K562 (cell line): ENCODE measurements around the gene DNAJB13. TPM values are rescaled to one million over a fixed set of nuclear protein-coding genes. Genes with fewer than 3 reads are reported as not detected.

Source experiments
- ATAC-seq: fragments of 200-7000 bp; cut with Tn5 transposase; 3 replicates; pipeline ENCODE4 v1.9.1; 2020; ENCODE audit warnings: moderate library complexity
- BruUV-seq: library from RNA; stranded (reverse); fragments of 400-500 nt; replicated peaks from 2 replicates; lab custom pipeline; 2021; lab: Mats Ljungman, UMichigan
- CTCF ChIA-PET: fragments of 300-600 bp; formaldehyde crosslinking; extraction: SDS; loops from one replicate; lab custom pipeline; 2021; ENCODE audit warnings: low intra/inter-chr PET ratio; lab: Yijun Ruan, JAX
- POLR2A ChIA-PET: fragments of 300-600, 350-650 bp; sonication (Branson Sonifier 250); formaldehyde crosslinking; extraction: SDS; loops from one replicate; lab custom pipeline; 2021; ENCODE audit warnings: antibody characterized with exemption, inconsistent platforms; lab: Yijun Ruan, JAX
- DNase-seq, 4 experiments: peaks; one replicate each; pipeline versions ENCODE4 v3.0.0 to v3.0.0-alpha.2; 2011 to 2018; ENCODE audit warnings: low spot score in 3 of 4, mixed read lengths in 3 of 4; ENCODE audit errors: extremely low read depth in 1 of 4
- FAIRE-seq: peaks from 2 replicates; lab custom pipeline; 2011; peaks lifted over from hg19 to GRCh38; lab: Jason Lieb, UNC
- H2AFZ ChIP-seq: 2 replicates; pipeline ENCODE4 v1.6.0; 2011; ENCODE audit warnings: low read depth, low read length, control low read depth, inconsistent platforms
- H3K27ac ChIP-seq: fragments of 200-600 bp; 3 replicates; pipeline ENCODE4 v1.8.0; 2011; ENCODE audit warnings: low read depth, mild to moderate bottlenecking, control low read depth, inconsistent platforms, low read length, moderate library complexity, mixed read lengths; ENCODE audit errors: extremely low read depth
- H3K27me3 ChIP-seq, 2 experiments: fragments of 300-600 bp in 1 of 2; 2 replicates in 1 of 2; 3 replicates in 1 of 2; pipeline versions ENCODE4 v1.6.0 to v1.8.0; 2011; ENCODE audit warnings: inconsistent platforms in 2 of 2, low read length in 2 of 2, mild to moderate bottlenecking in 1 of 2, mixed read lengths in 1 of 2, moderate library complexity in 1 of 2; ENCODE audit not compliant: control insufficient read depth in 2 of 2, insufficient read depth in 2 of 2
- H3K36me3 ChIP-seq: fragments of 300-600 bp; 3 replicates; pipeline ENCODE4 v1.8.0; 2011; ENCODE audit warnings: mild to moderate bottlenecking, low read length, inconsistent platforms; ENCODE audit not compliant: control insufficient read depth, insufficient read depth
- H3K4me1 ChIP-seq, 2 experiments: fragments of 200-600 bp in 1 of 2; replicated peaks in 1 of 2; 2 replicates in 1 of 2; 3 replicates in 1 of 2; pipeline versions ENCODE4 v1.5.1 to v1.8.0; 2011; ENCODE audit warnings: inconsistent platforms in 2 of 2, low read length in 2 of 2, mild to moderate bottlenecking in 1 of 2, mixed read lengths in 1 of 2, moderate library complexity in 1 of 2; ENCODE audit not compliant: control insufficient read depth in 2 of 2, insufficient read depth in 2 of 2
- H3K4me2 ChIP-seq: 2 replicates; pipeline ENCODE4 v1.6.1; 2011; ENCODE audit warnings: low read length, control low read depth, inconsistent platforms, mixed read lengths; ENCODE audit not compliant: insufficient read depth
- H3K4me3 ChIP-seq: fragments of 200-600 bp; sonication (generic), shearing (Covaris generic); 2 replicates; pipeline ENCODE4 v1.5.1; 2016; ENCODE audit warnings: control low read depth, inconsistent platforms
- H3K79me2 ChIP-seq: fragments of 200-600 bp; 3 replicates; pipeline ENCODE4 v1.8.0; 2011; ENCODE audit warnings: low read length, inconsistent platforms; ENCODE audit not compliant: control insufficient read depth, insufficient read depth
- H3K9ac ChIP-seq, 2 experiments: 2 replicates each; pipeline versions ENCODE4 v1.6.0 to v1.6.1; 2011; ENCODE audit warnings: low read depth in 2 of 2, low read length in 2 of 2, control low read depth in 1 of 2, inconsistent platforms in 1 of 2, mild to moderate bottlenecking in 1 of 2, mixed read lengths in 1 of 2; ENCODE audit not compliant: insufficient read depth in 1 of 2
- H3K9me1 ChIP-seq: one replicate; pipeline ENCODE4 v1.6.0; 2011; ENCODE audit warnings: inconsistent platforms, mild to moderate bottlenecking, low read length, moderate library complexity; ENCODE audit not compliant: control insufficient read depth, insufficient read depth
- H3K9me3 ChIP-seq: replicated peaks from 2 replicates; pipeline ENCODE4 v1.5.1; 2011; ENCODE audit warnings: low read depth, low read length, inconsistent platforms; ENCODE audit not compliant: control insufficient read depth, insufficient read depth
- H4K20me1 ChIP-seq: replicated peaks from 2 replicates; pipeline ENCODE4 v1.6.1; 2011; ENCODE audit warnings: low read length, inconsistent platforms, mixed read lengths; ENCODE audit not compliant: control insufficient read depth, insufficient read depth
- ARHGAP35 ChIP-seq: fragments of 450-650 bp; IDR thresholded peaks from 2 replicates; pipeline ENCODE4 v1.6.1; 2018; ENCODE audit not compliant: partially characterized antibody
- EP400 ChIP-seq: fragments of 450-650 bp; IDR thresholded peaks from 2 replicates; pipeline ENCODE4 v1.6.1; 2017; ENCODE audit warnings: antibody characterized with exemption, mild to moderate bottlenecking, moderate library complexity
- ZNF12 ChIP-seq: sonication (generic); formaldehyde crosslinking; IDR thresholded peaks from 2 replicates; pipeline ENCODE4 v1.4.0; 2020; ENCODE audit warnings: mild to moderate bottlenecking, missing genetic modification reagents
- WGBS: fragments of 100-300 bp; shearing (Covaris generic); methylation state at CpG from one replicate; pipeline ENCODE4 v1.1.6; 2016; ENCODE audit warnings: low coverage, mixed read lengths; ENCODE audit not compliant: insufficient coverage; ENCODE audit errors: missing lambda C conversion rate; 5-methylcytosine and 5-hydroxymethylcytosine counted together
- in situ Hi-C: fragments of 300-500 bp; cut with MboI; formaldehyde crosslinking; loops from 4 replicates; pipeline ENCODE4 v1.15.0; 2018; ENCODE audit warnings: inconsistent platforms, mixed read lengths
- intact Hi-C: fragments of 100-400 bp; cut with micrococcal nuclease; formaldehyde crosslinking; loops from 2 replicates; pipeline ENCODE4 v1.14.2; 2022
- polyA plus RNA-seq, 8 experiments: library from polyadenylated mRNA; depleted of rRNA in 4 of 8; stranded (reverse) in 5 of 8; unstranded in 3 of 8; fragments of >200 nt; fragmentation: Nextera tagmentation in 2 of 8; fragmentation: Illumina TruSeq in 1 of 8; extraction: Ambion mirVana in 2 of 8; extraction: Trizol in 1 of 8; gene quantifications; 2 replicates each; pipeline versions ENCODE4 v1.2.1 to v1.2.3, GENCODE V29; 2011 to 2014; ENCODE audit warnings: inconsistent platforms in 1 of 8, missing spikeins in 1 of 8
- total RNA-seq, 7 experiments: library from RNA; depleted of rRNA in 6 of 7; stranded (reverse); fragments of >200 nt in 6 of 7; fragmentation: Illumina TruSeq in 2 of 7; extraction: Trizol in 2 of 7; gene quantifications; 2 replicates each; pipeline versions ENCODE4 v1.2.1 to v1.2.3, GENCODE V29; 2011 to 2021; ENCODE audit warnings: low replicate concordance in 1 of 7
- TF ChIP-seq, protein P1 (sequence below): fragments of 250-450 bp; sonication (Bioruptor Pico); IDR thresholded peaks from 2 replicates; pipeline ENCODE4 v1.8.0; 2021; ENCODE audit warnings: borderline replicate concordance, mild to moderate bottlenecking, moderate library complexity; ENCODE audit not compliant: poor library complexity, severe bottlenecking

DNAJB13 gene
- total and polyA plus RNA-seq, 9 of the 15 experiments (the other 6 are each of a cell fraction or from before 2014, with no cell fraction given): 0.14 TPM; not detected in 8

DNA sequence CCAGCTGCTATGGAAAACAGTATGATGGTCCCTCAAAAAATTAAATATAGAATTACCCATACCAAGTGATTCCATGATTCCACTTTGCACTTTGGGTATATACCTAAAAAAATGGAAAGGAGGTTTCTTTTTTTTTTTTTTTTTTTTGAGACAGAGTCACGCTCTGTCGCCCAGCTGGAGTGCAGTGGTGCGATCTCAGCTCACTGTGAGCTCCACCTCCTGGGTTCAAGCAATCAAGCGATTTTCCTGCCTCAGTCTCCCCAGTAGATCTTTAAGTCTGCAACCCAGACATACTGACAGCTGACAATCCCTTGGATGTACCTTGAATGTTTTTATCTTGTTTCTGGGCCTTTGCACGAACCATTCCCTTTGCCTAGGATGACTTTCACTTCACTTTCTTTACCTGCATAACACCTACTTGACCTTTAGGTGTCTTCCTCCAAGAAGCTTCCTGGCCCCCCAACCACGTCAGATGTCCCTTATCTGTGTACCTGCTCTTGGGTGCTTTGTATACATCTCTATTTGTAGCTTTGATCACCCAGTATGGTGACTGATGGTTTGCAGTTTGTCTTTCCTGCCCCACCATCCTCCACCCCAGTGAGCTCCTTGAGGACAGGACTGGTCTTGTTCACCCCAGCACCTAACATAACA lies 46.4 kb downstream of the DNAJB13 start:
- no peak overlapping the region for H2AFZ ChIP-seq
- no peaks in the 10 kb centered on the region for H4K20me1 ChIP-seq
- intact Hi-C loops: no loop called here
- no peaks in the 10 kb centered on the region for H3K9me1 ChIP-seq
- no peak overlapping the region for H3K4me2 ChIP-seq
- no peak overlapping the region for H3K9ac ChIP-seq
- POLR2A ChIA-PET: interaction anchor here (0.9 to 1.2 kb wide), 2 partner anchors 11 to 15 kb away, joined by 5 to 6 read pairs; partner anchors contain the start of gene UCP2
- WGBS: 49% methylated on average over 5 of the region's 6 CpGs
- H3K79me2 ChIP-seq: no peaks in the 10 kb centered on the region
- no peaks in the 10 kb centered on the region for H3K27me3 ChIP-seq
- TF ChIP-seq ZNF12 (CRISPR knock-in tag): no peak
- TF ChIP-seq, protein P1, sequence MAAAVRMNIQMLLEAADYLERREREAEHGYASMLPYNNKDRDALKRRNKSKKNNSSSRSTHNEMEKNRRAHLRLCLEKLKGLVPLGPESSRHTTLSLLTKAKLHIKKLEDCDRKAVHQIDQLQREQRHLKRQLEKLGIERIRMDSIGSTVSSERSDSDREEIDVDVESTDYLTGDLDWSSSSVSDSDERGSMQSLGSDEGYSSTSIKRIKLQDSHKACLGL (CRISPR knock-in tag): no peak
- no peak for TF ChIP-seq ARHGAP35
- TF ChIP-seq EP400: no peak
- in situ Hi-C loops: no loop called here
- H3K36me3 ChIP-seq: no peaks in the 10 kb centered on the region
- no peak overlapping the region for H3K4me3 ChIP-seq
- FAIRE-seq: no peak
- H3K27ac ChIP-seq: no peak overlapping the region
- BruUV-seq: no TSS peak
- no peak for DNase-seq
- ATAC-seq: no peak
- CTCF ChIA-PET: no interaction called here
- no peaks in the 10 kb centered on the region for H3K9me3 ChIP-seq
- H3K4me1 ChIP-seq: peaks cover 7 to 11% of the 10 kb centered on the region in 2 experiments; a peak in 4 of 5 replicates
